B cell (primary cell): ENCODE data around the gene CCDC187. TPM values are rescaled to one million over a fixed set of nuclear protein-coding genes. Genes with fewer than 3 reads are reported as not detected.

Experiments used
- ATAC-seq: fragments of 200-7000 bp; cut with Tn5 transposase; one replicate; pipeline ENCODE4 v1.10.0; 2021; ENCODE audit warnings: low read depth, mild to moderate bottlenecking, moderate number of reproducible peaks, moderate library complexity
- CTCF ChIA-PET: fragments of 350-600 bp; sonication (Branson Sonifier 250); formaldehyde crosslinking; loops from one replicate; lab custom pipeline; 2021; ENCODE audit warnings: antibody characterized with exemption, inconsistent platforms; lab: Charles Lee
- POLR2A ChIA-PET: fragments of 350-600 bp; sonication (Branson Sonifier 250); formaldehyde crosslinking; loops from one replicate; lab custom pipeline; 2021; ENCODE audit warnings: antibody characterized with exemption; lab: Charles Lee
- DNase-seq: peaks from one replicate; pipeline ENCODE4 v3.0.0; 2013
- H2AFZ ChIP-seq: 2 replicates; pipeline ENCODE4 v1.6.1; 2012; ENCODE audit warnings: mild to moderate bottlenecking, low read depth, low read length; ENCODE audit not compliant: insufficient read depth, poor library complexity, severe bottlenecking
- H3K27ac ChIP-seq, 2 donors: 1 replicate in 1 of 2; 2 replicates in 1 of 2; pipeline ENCODE4 v1.5.1; 2012 to 2013; ENCODE audit warnings: low read length in 2 of 2, mild to moderate bottlenecking in 2 of 2, moderate library complexity in 1 of 2
- H3K27me3 ChIP-seq, 4 experiments: fragments of 200-600 bp in 1 of 4; sonication (generic) in 1 of 4; replicated peaks in 1 of 4; 1 replicate in 2 of 4; 2 replicates in 2 of 4; pipeline versions ENCODE4 v1.6.1 to v1.7.0; 2013 to 2016; ENCODE audit warnings: low read length in 3 of 4, mild to moderate bottlenecking in 2 of 4, mixed read lengths in 1 of 4, moderate library complexity in 1 of 4; ENCODE audit not compliant: insufficient read depth in 4 of 4, control insufficient read depth in 3 of 4; ENCODE audit errors: control extremely low read depth in 1 of 4
- H3K36me3 ChIP-seq, 2 experiments: replicated peaks in 1 of 2; 1 replicate in 1 of 2; 2 replicates in 1 of 2; pipeline versions ENCODE4 v1.6.1 to v1.7.1; 2013; ENCODE audit warnings: low read length in 1 of 2; ENCODE audit not compliant: insufficient read depth in 2 of 2, control insufficient read depth in 1 of 2; ENCODE audit errors: control extremely low read depth in 1 of 2, extremely low read depth in 1 of 2
- H3K4me1 ChIP-seq, 2 donors: fragments of 200-600 bp in 1 of 2; sonication (generic) in 1 of 2; 1 replicate in 1 of 2; 2 replicates in 1 of 2; pipeline versions ENCODE4 v1.5.1 to v1.6.1; 2013 to 2017; ENCODE audit warnings: low read length in 2 of 2; ENCODE audit not compliant: control insufficient read depth in 2 of 2, insufficient read depth in 2 of 2
- H3K4me2 ChIP-seq: replicated peaks from 2 replicates; pipeline ENCODE3; 2012; ENCODE audit warnings: mild to moderate bottlenecking, low read depth, low read length; ENCODE audit not compliant: poor library complexity, severe bottlenecking
- H3K4me3 ChIP-seq, 5 experiments: fragments of 200-600 bp in 1 of 5; sonication (generic) in 1 of 5; 1 replicate in 3 of 5; 2 replicates in 2 of 5; pipeline versions ENCODE4 v1.5.1 to v1.7.0; 2011 to 2016; ENCODE audit warnings: low read length in 4 of 5, mild to moderate bottlenecking in 4 of 5, low read depth in 2 of 5, control low read depth in 1 of 5, moderate library complexity in 1 of 5; ENCODE audit not compliant: insufficient read depth in 1 of 5; ENCODE audit errors: control extremely low read depth in 1 of 5, extremely low read depth in 1 of 5
- H3K79me2 ChIP-seq: fragments of 200-600 bp; sonication (generic); one replicate; pipeline ENCODE4 v1.6.0; 2016; ENCODE audit warnings: low read length; ENCODE audit not compliant: control insufficient read depth, insufficient read depth
- H3K9ac ChIP-seq: fragments of 200-600 bp; sonication (generic); 2 replicates; pipeline ENCODE4 v1.6.1; 2017; ENCODE audit warnings: mild to moderate bottlenecking, low read length, moderate library complexity
- H3K9me3 ChIP-seq, 3 donors: one replicate each; pipeline versions ENCODE4 v1.6.1 to v1.7.1; 2013; ENCODE audit warnings: low read length in 2 of 3; ENCODE audit not compliant: control insufficient read depth in 2 of 3, insufficient read depth in 1 of 3; ENCODE audit errors: control extremely low read depth in 1 of 3
- H4K20me1 ChIP-seq: 2 replicates; pipeline ENCODE4 v1.6.0; 2012; ENCODE audit warnings: mild to moderate bottlenecking, low read length; ENCODE audit not compliant: insufficient read depth, control insufficient read depth, poor library complexity, severe bottlenecking
- H3K27ac Mint-ChIP-seq: one replicate; pipeline ENCODE4 v1.8.0; 2021; ENCODE audit warnings: mixed read lengths
- H3K27me3 Mint-ChIP-seq: one replicate; pipeline ENCODE4 v1.8.0; 2021; ENCODE audit warnings: mixed read lengths
- H3K4me1 Mint-ChIP-seq: one replicate; pipeline ENCODE4 v1.8.0; 2021; ENCODE audit warnings: mixed read lengths
- H3K4me3 Mint-ChIP-seq: one replicate; pipeline ENCODE4 v1.8.0; 2021; ENCODE audit warnings: mixed read lengths
- H3K9me3 Mint-ChIP-seq: one replicate; pipeline ENCODE4 v1.8.0; 2022; ENCODE audit warnings: mixed read lengths; ENCODE audit not compliant: insufficient read depth
- EZH2 ChIP-seq: IDR thresholded peaks from 2 replicates; pipeline ENCODE4 v1.6.1; 2012; ENCODE audit warnings: borderline replicate concordance, low read depth, mild to moderate bottlenecking, moderate library complexity, low read length; ENCODE audit not compliant: insufficient read depth, poor library complexity, severe bottlenecking
- WGBS: methylation state at CpG from one replicate; pipeline ENCODE4 v1.1.5; 2013; ENCODE audit warnings: missing lambda C conversion rate; ENCODE audit not compliant: insufficient coverage; 5-methylcytosine and 5-hydroxymethylcytosine counted together
- intact Hi-C: fragments of 100-400 bp; cut with micrococcal nuclease; formaldehyde crosslinking; loops from one replicate; pipeline ENCODE4 v1.10.0; 2022
- polyA plus RNA-seq: library from polyadenylated mRNA; depleted of rRNA; stranded (reverse); fragments of >200 nt; gene quantifications from 2 replicates; pipeline ENCODE4 v1.2.3, GENCODE V29; 2012
- total RNA-seq, 2 donors: library from RNA; stranded (reverse); fragments of 120-200 nt in 1 of 2; gene quantifications; 1 replicate in 1 of 2; 2 replicates in 1 of 2; pipeline versions ENCODE4 v1.2.3 to v1.2.4, GENCODE V29; 2013 to 2022
- TF ChIP-seq, protein P1 (sequence below): fragments of 200-600 bp; IDR thresholded peaks from one replicate; pipeline ENCODE4 v1.8.0; 2022; ENCODE audit warnings: antibody characterized with exemption, mild to moderate bottlenecking

CCDC187 gene
- total and polyA plus RNA-seq, 2 donors (not counting 1 experiment from before 2014, with no cell fraction given) = 1.5 to 7.6 TPM

GRCh38 chr9:136238342-136238732 lies 65.6 kb downstream of the CCDC187 start:
- Histone ChIP-seq H3K27ac (peak overlapping the region; percentile 54 to 78), H3K9ac (peak overlapping the region; percentile 48), H3K4me1 (peaks cover 66 to 90% of the 10 kb centered on the region in 2 donors), H4K20me1 (peaks cover 91% of the 10 kb centered on the region), H3K79me2 (peaks cover 100% of the 10 kb centered on the region), H2AFZ (peak overlapping the region; percentile 21), H3K27me3 (no peaks in the 10 kb centered on the region), H3K4me2 (peak overlapping the region; percentile 86), H3K4me3 (peak overlapping the region in 3 of 5 experiments; percentile 6 to 40 (median 29)), H3K9me3 (no peaks in the 10 kb centered on the region), H3K36me3 (peaks cover 2 to 52% of the 10 kb centered on the region in 2 experiments)
- DNase-seq (no peak), ATAC-seq (no peak)
- no peaks in the 10 kb centered on the region for H3K27me3 Mint-ChIP-seq
- WGBS = 21% methylated on average over 12 of the region's 12 CpGs
- intact Hi-C loops = loop anchor here (5.0 kb wide), 1 partner anchor 46 kb away; no protein-coding TSS in a partner anchor
- no peaks in the 10 kb centered on the region for H3K9me3 Mint-ChIP-seq
- no peak for TF ChIP-seq EZH2
- TF ChIP-seq, protein P1, sequence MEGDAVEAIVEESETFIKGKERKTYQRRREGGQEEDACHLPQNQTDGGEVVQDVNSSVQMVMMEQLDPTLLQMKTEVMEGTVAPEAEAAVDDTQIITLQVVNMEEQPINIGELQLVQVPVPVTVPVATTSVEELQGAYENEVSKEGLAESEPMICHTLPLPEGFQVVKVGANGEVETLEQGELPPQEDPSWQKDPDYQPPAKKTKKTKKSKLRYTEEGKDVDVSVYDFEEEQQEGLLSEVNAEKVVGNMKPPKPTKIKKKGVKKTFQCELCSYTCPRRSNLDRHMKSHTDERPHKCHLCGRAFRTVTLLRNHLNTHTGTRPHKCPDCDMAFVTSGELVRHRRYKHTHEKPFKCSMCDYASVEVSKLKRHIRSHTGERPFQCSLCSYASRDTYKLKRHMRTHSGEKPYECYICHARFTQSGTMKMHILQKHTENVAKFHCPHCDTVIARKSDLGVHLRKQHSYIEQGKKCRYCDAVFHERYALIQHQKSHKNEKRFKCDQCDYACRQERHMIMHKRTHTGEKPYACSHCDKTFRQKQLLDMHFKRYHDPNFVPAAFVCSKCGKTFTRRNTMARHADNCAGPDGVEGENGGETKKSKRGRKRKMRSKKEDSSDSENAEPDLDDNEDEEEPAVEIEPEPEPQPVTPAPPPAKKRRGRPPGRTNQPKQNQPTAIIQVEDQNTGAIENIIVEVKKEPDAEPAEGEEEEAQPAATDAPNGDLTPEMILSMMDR = no peak
- H3K27ac Mint-ChIP-seq = peak overlapping the region; percentile 90
- peak overlapping the region; percentile 94 for H3K4me3 Mint-ChIP-seq
- peaks cover 89% of the 10 kb centered on the region for H3K4me1 Mint-ChIP-seq
- ChIA-PET CTCF (interaction anchor here (1.0 to 8.5 kb wide), 2 partner anchors 8 to 13 kb away, joined by 3 to 102 read pairs; no protein-coding TSS in a partner anchor), POLR2A (interaction anchor here (3.6 kb wide), 1 partner anchor 12 kb away, joined by 53 read pairs; no protein-coding TSS in a partner anchor)
